AG09309 (cell line): ENCODE measurements around the gene THBD.

Experiments used
- DNase-seq: peaks from one replicate; pipeline ENCODE4 v3.0.0-alpha.2; 2010; ENCODE audit warnings: low read depth
- H3K4me3 ChIP-seq: 2 replicates; pipeline ENCODE4 v1.5.1; 2011; ENCODE audit warnings: mild to moderate bottlenecking, low read depth, low read length, moderate library complexity; ENCODE audit not compliant: control insufficient read depth
- TF ChIP-seq, protein P1 (sequence below): IDR thresholded peaks from 2 replicates; pipeline ENCODE4 v1.5.1; 2011; ENCODE audit warnings: mild to moderate bottlenecking, low read depth, low read length, inconsistent platforms; ENCODE audit not compliant: insufficient read depth, control insufficient read depth; ENCODE audit errors: missing control alignments

THBD gene

DNA sequence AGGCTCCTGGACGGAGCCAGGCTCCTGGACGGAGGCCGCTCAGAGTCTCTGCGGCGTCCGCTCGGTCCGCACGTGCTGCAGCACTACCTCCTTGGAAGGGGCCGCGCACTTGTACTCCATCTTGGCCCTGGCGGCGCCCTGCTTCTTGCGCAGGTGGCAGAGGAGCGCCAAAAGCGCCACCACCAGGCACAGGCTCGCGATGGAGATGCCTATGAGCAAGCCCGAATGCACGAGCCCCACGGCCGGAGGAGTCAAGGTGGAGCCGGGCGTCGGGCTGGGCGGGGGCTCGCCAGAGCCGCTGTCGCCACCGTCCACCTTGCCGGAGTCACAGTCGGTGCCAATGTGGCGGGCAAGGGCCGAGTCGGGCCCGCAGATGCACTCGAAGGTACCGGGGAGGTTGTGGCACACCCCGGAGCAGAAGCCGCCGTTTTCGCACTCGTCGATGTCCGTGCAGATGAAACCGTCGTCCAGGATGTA is 1.7 kb downstream of the THBD start:
- no peak for DNase-seq
- TF ChIP-seq, protein P1, sequence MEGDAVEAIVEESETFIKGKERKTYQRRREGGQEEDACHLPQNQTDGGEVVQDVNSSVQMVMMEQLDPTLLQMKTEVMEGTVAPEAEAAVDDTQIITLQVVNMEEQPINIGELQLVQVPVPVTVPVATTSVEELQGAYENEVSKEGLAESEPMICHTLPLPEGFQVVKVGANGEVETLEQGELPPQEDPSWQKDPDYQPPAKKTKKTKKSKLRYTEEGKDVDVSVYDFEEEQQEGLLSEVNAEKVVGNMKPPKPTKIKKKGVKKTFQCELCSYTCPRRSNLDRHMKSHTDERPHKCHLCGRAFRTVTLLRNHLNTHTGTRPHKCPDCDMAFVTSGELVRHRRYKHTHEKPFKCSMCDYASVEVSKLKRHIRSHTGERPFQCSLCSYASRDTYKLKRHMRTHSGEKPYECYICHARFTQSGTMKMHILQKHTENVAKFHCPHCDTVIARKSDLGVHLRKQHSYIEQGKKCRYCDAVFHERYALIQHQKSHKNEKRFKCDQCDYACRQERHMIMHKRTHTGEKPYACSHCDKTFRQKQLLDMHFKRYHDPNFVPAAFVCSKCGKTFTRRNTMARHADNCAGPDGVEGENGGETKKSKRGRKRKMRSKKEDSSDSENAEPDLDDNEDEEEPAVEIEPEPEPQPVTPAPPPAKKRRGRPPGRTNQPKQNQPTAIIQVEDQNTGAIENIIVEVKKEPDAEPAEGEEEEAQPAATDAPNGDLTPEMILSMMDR: no peak
- peak overlapping the region; percentile 18; the same call in 1 of the 2 replicates for H3K4me3 ChIP-seq

DNA sequence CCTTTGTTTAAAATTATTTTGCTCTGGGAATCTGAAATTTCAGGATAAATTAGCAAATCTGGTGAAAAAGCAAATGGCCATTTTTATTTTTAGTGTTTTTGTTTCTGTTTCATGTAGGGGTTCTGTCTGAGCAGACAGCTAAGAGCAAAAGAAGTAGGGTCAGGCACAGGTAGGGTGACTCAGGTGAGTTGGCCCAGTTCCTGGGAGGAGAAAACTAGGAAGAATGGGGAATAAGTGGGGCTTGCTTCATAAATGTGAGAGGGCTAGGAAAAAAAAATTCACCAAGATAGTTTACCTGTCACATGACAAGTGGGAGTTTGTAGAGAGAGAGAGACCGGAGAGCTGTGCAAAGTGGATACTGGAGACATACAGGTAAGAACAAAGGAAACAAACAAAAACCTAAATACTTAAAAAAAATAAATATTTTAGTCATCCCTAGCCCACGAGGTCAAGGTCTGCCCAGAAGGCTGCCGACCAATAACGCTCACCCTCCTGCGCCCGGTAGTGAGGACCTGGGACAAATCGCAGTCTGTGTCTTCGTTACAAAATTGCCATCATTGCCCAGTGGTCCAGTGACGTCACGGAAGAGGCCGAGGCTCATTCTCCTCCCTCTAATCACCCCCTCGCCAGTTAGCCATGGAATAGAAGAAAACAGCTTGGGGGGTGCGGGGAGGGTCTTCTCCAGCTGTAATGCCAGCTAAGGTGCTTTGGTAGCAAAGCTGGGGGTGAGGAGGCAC is 2.3 kb downstream of the THBD start:
- TF ChIP-seq, protein P1: no peak
- no peak overlapping the region for H3K4me3 ChIP-seq
- no peak for DNase-seq

GRCh38 chr20:23046431-23046830 is 3.0 kb downstream of the THBD start:
- DNase-seq: no peak
- no peak overlapping the region for H3K4me3 ChIP-seq
- TF ChIP-seq, protein P1: no peak

- no peak for DNase-seq
- no peak overlapping the region for H3K4me3 ChIP-seq
- TF ChIP-seq, protein P1: no peak
Observed at GRCh38 chr20:23043376-23043775, 6.1 kb downstream of the THBD start.

DNA sequence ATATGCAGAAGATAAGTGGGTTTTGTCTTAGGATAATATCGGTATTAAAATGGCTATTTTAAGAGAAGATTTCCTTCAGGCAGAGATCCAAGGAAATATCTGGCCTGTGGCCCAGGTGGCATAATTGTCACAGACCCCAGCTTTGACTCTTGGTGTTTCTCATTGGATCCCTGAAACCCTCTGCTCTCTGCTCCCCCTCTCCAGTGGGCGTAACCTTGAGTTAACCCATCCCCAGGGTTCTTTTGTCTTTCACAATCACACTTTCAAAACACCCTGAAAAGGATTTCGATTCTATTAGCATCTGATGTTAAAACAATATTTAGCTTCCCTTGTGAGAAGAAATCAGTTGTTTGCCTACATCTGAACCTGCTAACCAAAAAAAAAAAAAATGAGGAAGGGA is 7.2 kb downstream of the THBD start:
- no peak for DNase-seq
- H3K4me3 ChIP-seq: no peak overlapping the region
- TF ChIP-seq, protein P1: no peak

GRCh38 chr20:23039885-23040508 is 9.5 kb downstream of the THBD start:
- no peak for DNase-seq
- H3K4me3 ChIP-seq: no peak overlapping the region
- TF ChIP-seq, protein P1: no peak
